Endothelial cell of umbilical vein (primary cell): ENCODE results near the gene ABLIM1. TPM values are rescaled to one million over a fixed set of nuclear protein-coding genes. Genes with fewer than 3 reads are reported as not detected.

Source experiments
- BruUV-seq: library from RNA; stranded (reverse); fragments of 400-500 nt; replicated peaks from 2 replicates; lab custom pipeline; 2021; lab: Mats Ljungman, UMichigan
- CTCF ChIA-PET: fragments of 300-600, 350-600 bp; sonication (Branson Sonifier 250); formaldehyde crosslinking; loops from one replicate; lab custom pipeline; 2021; ENCODE audit warnings: antibody characterized with exemption, inconsistent platforms; lab: Charles Lee
- POLR2A ChIA-PET: fragments of 300-600, 350-600 bp; sonication (Branson Sonifier 250); formaldehyde crosslinking; loops from one replicate; lab custom pipeline; 2021; ENCODE audit warnings: antibody characterized with exemption, inconsistent platforms; lab: Charles Lee
- DNase-seq: peaks from one replicate; pipeline ENCODE4 v3.0.0-alpha.2; 2011; ENCODE audit warnings: low read depth, low spot score
- FAIRE-seq: peaks from 2 replicates; lab custom pipeline; 2011; peaks lifted over from hg19 to GRCh38; lab: Jason Lieb, UNC
- H2AFZ ChIP-seq: 2 replicates; pipeline ENCODE4 v1.6.0; 2012; ENCODE audit warnings: low read depth, low read length, control low read depth, inconsistent platforms
- H3K27ac ChIP-seq: 2 replicates; pipeline ENCODE4 v1.5.1; 2011; ENCODE audit warnings: low read depth, mild to moderate bottlenecking, control low read depth, low read length, moderate library complexity; ENCODE audit not compliant: insufficient read depth
- H3K27me3 ChIP-seq, 2 experiments: 2 replicates each; pipeline versions ENCODE4 v1.6.0 to v1.6.1; 2011; ENCODE audit warnings: low read length in 2 of 2, mixed read lengths in 1 of 2; ENCODE audit not compliant: control insufficient read depth in 2 of 2, insufficient read depth in 2 of 2
- H3K36me3 ChIP-seq, 2 experiments: 2 replicates in 1 of 2; 3 replicates in 1 of 2; pipeline ENCODE4 v1.5.1; 2011; ENCODE audit warnings: low read length in 2 of 2, mild to moderate bottlenecking in 1 of 2, moderate library complexity in 1 of 2; ENCODE audit not compliant: control insufficient read depth in 2 of 2, insufficient read depth in 2 of 2; ENCODE audit errors: extremely low read depth in 1 of 2
- H3K4me1 ChIP-seq: 3 replicates; pipeline ENCODE4 v1.5.1; 2011; ENCODE audit warnings: mild to moderate bottlenecking, low read length; ENCODE audit not compliant: control insufficient read depth, insufficient read depth; ENCODE audit errors: extremely low read depth
- H3K4me2 ChIP-seq: 2 replicates; pipeline ENCODE4 v1.6.1; 2011; ENCODE audit warnings: low read length, control low read depth, mixed read lengths; ENCODE audit not compliant: insufficient read depth
- H3K4me3 ChIP-seq, 3 experiments: fragments of 200-600 bp in 1 of 3; sonication (generic), shearing (Covaris generic) in 1 of 3; replicated peaks in 1 of 3; 2 replicates each; pipeline ENCODE4 v1.5.1; 2011 to 2016; ENCODE audit warnings: control low read depth in 3 of 3, low read length in 3 of 3, mild to moderate bottlenecking in 2 of 3, inconsistent platforms in 1 of 3, low read depth in 1 of 3, moderate library complexity in 1 of 3; ENCODE audit not compliant: insufficient read depth in 1 of 3
- H3K79me2 ChIP-seq: 2 replicates; pipeline ENCODE4 v1.6.0; 2012; ENCODE audit warnings: low read length, inconsistent platforms; ENCODE audit not compliant: control insufficient read depth, insufficient read depth
- H3K9ac ChIP-seq: replicated peaks from 2 replicates; pipeline ENCODE3; 2011; ENCODE audit warnings: low read length, control low read depth; ENCODE audit not compliant: insufficient read depth; ENCODE audit errors: extremely low read depth
- H3K9me1 ChIP-seq: replicated peaks from 3 replicates; pipeline ENCODE4 v1.6.0; 2011; ENCODE audit warnings: mild to moderate bottlenecking, low read length; ENCODE audit not compliant: control insufficient read depth, insufficient read depth; ENCODE audit errors: extremely low read depth
- H3K9me3 ChIP-seq: replicated peaks from 2 replicates; pipeline ENCODE4 v1.5.1; 2012; ENCODE audit warnings: low read length, inconsistent platforms; ENCODE audit not compliant: control insufficient read depth, insufficient read depth
- H4K20me1 ChIP-seq: replicated peaks from 2 replicates; pipeline ENCODE3; 2011; ENCODE audit warnings: mild to moderate bottlenecking, low read length; ENCODE audit not compliant: control insufficient read depth, insufficient read depth; ENCODE audit errors: extremely low read depth
- EZH2 ChIP-seq: IDR thresholded peaks from 2 replicates; pipeline ENCODE4 v1.6.1; 2012; ENCODE audit warnings: borderline replicate concordance, low read depth, mild to moderate bottlenecking, moderate library complexity, low read length, inconsistent platforms; ENCODE audit not compliant: severe bottlenecking
- FOS ChIP-seq: IDR thresholded peaks from 2 replicates; pipeline ENCODE4 v1.6.1; 2011; ENCODE audit warnings: mild to moderate bottlenecking, low read length, moderate library complexity, borderline replicate concordance; ENCODE audit not compliant: insufficient read depth
- GATA2 ChIP-seq: IDR thresholded peaks from 2 replicates; pipeline ENCODE4 v1.7.0; 2011; ENCODE audit warnings: low read depth, mild to moderate bottlenecking, moderate library complexity, mixed read lengths, low read length; ENCODE audit not compliant: insufficient read length, insufficient read depth
- JUN ChIP-seq: IDR thresholded peaks from 2 replicates; pipeline ENCODE4 v1.6.1; 2011; ENCODE audit warnings: borderline replicate concordance, low read depth; ENCODE audit not compliant: insufficient read length, insufficient read depth
- POLR2AphosphoS5 ChIP-seq: IDR thresholded peaks from 2 replicates; pipeline ENCODE4 v1.6.1; 2012; ENCODE audit warnings: low read depth, mild to moderate bottlenecking, control low read depth, low read length, moderate library complexity; ENCODE audit not compliant: insufficient read depth
- dilution Hi-C: fragments of 300-500 bp; cut with MboI; formaldehyde crosslinking; loops from one replicate; pipeline ENCODE4 v1.15.0; 2019; ENCODE audit warnings: low sequenced_read_pairs; ENCODE audit not compliant: extremely low pct_ligation_motif_present
- intact Hi-C: fragments of 100-400 bp; cut with micrococcal nuclease; formaldehyde crosslinking; loops from one replicate; pipeline ENCODE4 v1.10.0; 2022
- polyA plus RNA-seq, 4 experiments: library from polyadenylated mRNA; depleted of rRNA in 3 of 4; stranded (reverse) in 3 of 4; unstranded in 1 of 4; fragments of >200 nt; gene quantifications; 2 replicates each; pipeline versions ENCODE4 v1.2.1 to v1.2.3, GENCODE V29; 2011 to 2012; ENCODE audit warnings: missing spikeins in 1 of 4
- total RNA-seq: library from RNA; stranded (reverse); gene quantifications from 2 replicates; pipeline ENCODE4 v1.2.3, GENCODE V29; 2021

ABLIM1 gene
- total and polyA plus RNA-seq, 2 donors (not counting 3 experiments of a cell fraction or from before 2014, with no cell fraction given) = 128 to 235 TPM

- Histone ChIP-seq H3K9me3 (no peaks in the 10 kb centered on the region), H3K9ac (peak overlapping the region; percentile 36), H3K36me3 (no peaks in the 10 kb centered on the region), H3K4me1 (peaks cover 77% of the 10 kb centered on the region), H3K79me2 (no peaks in the 10 kb centered on the region), H3K4me3 (peak overlapping the region in 1 of 3 experiments; percentile 16), H3K27ac (peak overlapping the region; percentile 82), H4K20me1 (no peaks in the 10 kb centered on the region), H3K4me2 (peak overlapping the region; percentile 68), H3K27me3 (no peaks in the 10 kb centered on the region), H2AFZ (peak overlapping the region; percentile 75), H3K9me1 (no peaks in the 10 kb centered on the region)
- intact Hi-C loops (loop anchor here (1.0 kb wide), 2 partner anchors 19 to 32 kb away; no protein-coding TSS in a partner anchor), dilution Hi-C loops (no loop called here)
- no TSS peak for BruUV-seq
- DNase-seq (peak; percentile 97), FAIRE-seq (peak; percentile 37)
- ChIA-PET POLR2A (no interaction called here), CTCF (interaction anchor here (1.1 to 2.0 kb wide), 5 partner anchors 10 to 102 kb away, joined by 3 to 7 read pairs (median 3); no protein-coding TSS in a partner anchor)
- TF ChIP-seq GATA2 (peak; percentile 64), FOS (peak; percentile 29), POLR2AphosphoS5 (no peak), EZH2 (no peak), JUN (peak; percentile 48)
Measured at GRCh38 chr10:114652402-114653368, 5.4 kb downstream of the ABLIM1 start.
